ENCODE measurements around the gene ADGRV1. TPM values are rescaled to one million over a fixed set of nuclear protein-coding genes. Genes with fewer than 3 reads are reported as not detected.
"Not testable (repeated sequence)": the region's sequence is repeated elsewhere in the genome, so short reads cannot be mapped to it uniquely, and the experiment has no call there.

Gene ADGRV1
- polyA plus RNA-seq, 1 donor from 2014 or later = 3.7 TPM

DNA sequence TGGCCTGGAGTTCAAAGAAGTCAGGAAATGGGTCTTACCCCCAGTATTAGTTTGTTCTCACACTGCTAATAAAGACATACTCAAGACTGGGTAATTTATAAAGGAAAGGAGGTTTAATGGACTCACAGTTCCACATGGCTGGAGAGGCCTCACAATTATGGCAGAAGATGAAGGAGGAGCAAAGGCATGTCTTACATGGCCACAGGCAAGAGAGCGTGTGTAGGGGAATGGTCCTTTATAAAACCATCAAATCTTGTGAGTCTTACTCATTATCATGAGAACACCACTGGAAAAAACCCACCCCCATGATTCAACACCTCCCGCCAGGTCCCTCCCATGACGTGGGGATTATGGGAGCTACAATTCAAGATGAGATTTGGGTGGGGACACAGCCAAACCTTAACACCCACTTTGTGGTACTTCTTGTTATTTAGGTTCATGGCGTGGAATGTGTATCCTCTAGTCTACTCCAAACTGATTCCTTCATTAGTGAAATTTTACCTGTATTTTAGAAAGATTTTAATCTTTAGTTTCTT lies 211.5 kb downstream of the ADGRV1 start:
- H3K79me2 ChIP-seq (replicated peaks; ENCODE audit: insufficient read depth, low read length); H3K36me3 ChIP-seq (ENCODE audit: insufficient read depth, low read length); H3K9me3 ChIP-seq (ENCODE audit: low read length); H2AFZ ChIP-seq (ENCODE audit: low read depth, low read length); H3F3A ChIP-seq (ENCODE audit: insufficient read depth, low read length, poor library complexity, severe bottlenecking); H4K20me1 ChIP-seq (ENCODE audit: insufficient read depth); H3K9ac ChIP-seq (ENCODE audit: low read length); H3K27me3 ChIP-seq (ENCODE audit: insufficient read depth, low read depth, low read length); H3K4me2 ChIP-seq (ENCODE audit: low read length); H3K27ac ChIP-seq (ENCODE audit: low read length); H3K9me2 ChIP-seq (ENCODE audit: insufficient read depth, low read length); H3K4me3 ChIP-seq (ENCODE audit: low read length): not testable (repeated sequence)

- Histone ChIP-seq H2AFZ (ENCODE audit: low read depth, low read length) (no peak overlapping the region), H3K27me3 (ENCODE audit: insufficient read depth, low read depth, low read length) (no peaks in the 10 kb centered on the region), H3K27ac (ENCODE audit: low read length) (no peak overlapping the region), H3F3A (ENCODE audit: insufficient read depth, low read length, poor library complexity, severe bottlenecking) (no peaks in the 10 kb centered on the region), H3K9me3 (ENCODE audit: low read length) (no peaks in the 10 kb centered on the region), H4K20me1 (ENCODE audit: insufficient read depth) (no peaks in the 10 kb centered on the region), H3K9ac (ENCODE audit: low read length) (no peak overlapping the region), H3K9me2 (ENCODE audit: insufficient read depth, low read length) (no peaks in the 10 kb centered on the region), H3K36me3 (ENCODE audit: insufficient read depth, low read length) (no peaks in the 10 kb centered on the region), H3K4me2 (ENCODE audit: low read length) (no peak overlapping the region), H3K4me3 (ENCODE audit: low read length) (no peak overlapping the region), H3K79me2 (replicated peaks; ENCODE audit: insufficient read depth, low read length) (no peaks in the 10 kb centered on the region)
- no peak for TF ChIP-seq MXI1 (conservative IDR thresholded peaks at IDR 0.05; ENCODE audit: poor library complexity, severe bottlenecking)
- TF ChIP-seq CTCF (IDR thresholded peaks at IDR 0.05; ENCODE audit: poor library complexity, severe bottlenecking) = no peak
- no peak for TF ChIP-seq EP300 (conservative IDR thresholded peaks at IDR 0.05; ENCODE audit: poor library complexity, severe bottlenecking)
- no peak for TF ChIP-seq POLR2AphosphoS5 (IDR thresholded peaks at IDR 0.05)
- no peak for TF ChIP-seq EZH2 (IDR thresholded peaks at IDR 0.05; ENCODE audit: borderline replicate concordance, insufficient read depth, low read length, poor library complexity, severe bottlenecking)
- TF ChIP-seq RAD21 (conservative IDR thresholded peaks at IDR 0.05) = no peak
- no peak for TF ChIP-seq SMC3 (conservative IDR thresholded peaks at IDR 0.05; ENCODE audit: poor library complexity)
- TF ChIP-seq, protein P1, sequence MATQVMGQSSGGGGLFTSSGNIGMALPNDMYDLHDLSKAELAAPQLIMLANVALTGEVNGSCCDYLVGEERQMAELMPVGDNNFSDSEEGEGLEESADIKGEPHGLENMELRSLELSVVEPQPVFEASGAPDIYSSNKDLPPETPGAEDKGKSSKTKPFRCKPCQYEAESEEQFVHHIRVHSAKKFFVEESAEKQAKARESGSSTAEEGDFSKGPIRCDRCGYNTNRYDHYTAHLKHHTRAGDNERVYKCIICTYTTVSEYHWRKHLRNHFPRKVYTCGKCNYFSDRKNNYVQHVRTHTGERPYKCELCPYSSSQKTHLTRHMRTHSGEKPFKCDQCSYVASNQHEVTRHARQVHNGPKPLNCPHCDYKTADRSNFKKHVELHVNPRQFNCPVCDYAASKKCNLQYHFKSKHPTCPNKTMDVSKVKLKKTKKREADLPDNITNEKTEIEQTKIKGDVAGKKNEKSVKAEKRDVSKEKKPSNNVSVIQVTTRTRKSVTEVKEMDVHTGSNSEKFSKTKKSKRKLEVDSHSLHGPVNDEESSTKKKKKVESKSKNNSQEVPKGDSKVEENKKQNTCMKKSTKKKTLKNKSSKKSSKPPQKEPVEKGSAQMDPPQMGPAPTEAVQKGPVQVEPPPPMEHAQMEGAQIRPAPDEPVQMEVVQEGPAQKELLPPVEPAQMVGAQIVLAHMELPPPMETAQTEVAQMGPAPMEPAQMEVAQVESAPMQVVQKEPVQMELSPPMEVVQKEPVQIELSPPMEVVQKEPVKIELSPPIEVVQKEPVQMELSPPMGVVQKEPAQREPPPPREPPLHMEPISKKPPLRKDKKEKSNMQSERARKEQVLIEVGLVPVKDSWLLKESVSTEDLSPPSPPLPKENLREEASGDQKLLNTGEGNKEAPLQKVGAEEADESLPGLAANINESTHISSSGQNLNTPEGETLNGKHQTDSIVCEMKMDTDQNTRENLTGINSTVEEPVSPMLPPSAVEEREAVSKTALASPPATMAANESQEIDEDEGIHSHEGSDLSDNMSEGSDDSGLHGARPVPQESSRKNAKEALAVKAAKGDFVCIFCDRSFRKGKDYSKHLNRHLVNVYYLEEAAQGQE (IDR thresholded peaks at IDR 0.05; ENCODE audit: borderline replicate concordance) = no peak
- no peak for TF ChIP-seq TAF1 (IDR thresholded peaks at IDR 0.05; ENCODE audit: low read depth)
These were observed 219.4 kb downstream of the ADGRV1 start for GRCh38 chr5:90777959-90778358.

All from neural cell (in vitro differentiated cells).